Duodenal mucosa (tissue), 2 donors: Measurements from ENCODE around the gene TEX13A.
"Not testable (repeated sequence)": the region's sequence is repeated elsewhere in the genome, so short reads cannot be mapped to it uniquely, and the experiment has no call there.

Experiments used
- H3K27ac ChIP-seq: one replicate; pipeline ENCODE4 v1.7.0; 2013; ENCODE audit warnings: low read depth, low read length
- H3K27me3 ChIP-seq, 2 donors: one replicate each; pipeline ENCODE4 v1.7.0; 2013; ENCODE audit warnings: low read length in 2 of 2, control low read depth in 1 of 2; ENCODE audit not compliant: insufficient read depth in 2 of 2, control insufficient read depth in 1 of 2
- H3K36me3 ChIP-seq, 2 donors: one replicate each; pipeline ENCODE4 v1.7.0; 2013; ENCODE audit warnings: low read length in 2 of 2, control low read depth in 1 of 2; ENCODE audit not compliant: insufficient read depth in 2 of 2, control insufficient read depth in 1 of 2
- H3K4me1 ChIP-seq, 2 donors: one replicate each; pipeline ENCODE4 v1.7.0; 2013; ENCODE audit warnings: low read length in 2 of 2, control low read depth in 1 of 2; ENCODE audit not compliant: insufficient read depth in 2 of 2, control insufficient read depth in 1 of 2
- H3K4me3 ChIP-seq, 2 donors: one replicate each; pipeline ENCODE4 v1.7.0; 2013; ENCODE audit warnings: low read length in 2 of 2, low read depth in 1 of 2
- H3K9ac ChIP-seq, 2 donors: one replicate each; pipeline ENCODE4 v1.7.0; 2013; ENCODE audit warnings: low read length in 2 of 2, low read depth in 1 of 2
- H3K9me3 ChIP-seq, 2 donors: one replicate each; pipeline ENCODE4 v1.7.0; 2013; ENCODE audit warnings: low read length in 2 of 2, control low read depth in 1 of 2; ENCODE audit not compliant: control insufficient read depth in 1 of 2

The TEX13A gene

GRCh38 chrX:105220636-105221035 lies at the start of gene TEX13A:
Gene TEX13A, minus strand, starts transcription at chrX:105220694. Its CDS starts 297 bp downstream, at chrX:105220397.
- Histone ChIP-seq H3K36me3 (no peaks in the 10 kb centered on the region), H3K9me3 (no peaks in the 10 kb centered on the region)

GRCh38 chrX:105269386-105269785 lies 48.9 kb upstream of the TEX13A start:
- no peak overlapping the region for H3K27ac ChIP-seq
- no peak overlapping the region for H3K9ac ChIP-seq
- H3K4me1 ChIP-seq, result no peaks in the 10 kb centered on the region
- no peaks in the 10 kb centered on the region for H3K36me3 ChIP-seq
- no peak overlapping the region for H3K4me3 ChIP-seq
- H3K9me3 ChIP-seq, result no peaks in the 10 kb centered on the region
- H3K27me3 ChIP-seq, result no peaks in the 10 kb centered on the region

More at GRCh38 chrX:105220636-105221035, at the start of gene TEX13A:
- H3K9ac ChIP-seq, result no peak within 1 kb of the TSS
- H3K27ac ChIP-seq, result no peak within 1 kb of the TSS
- no peaks in the 10 kb centered on the region for H3K27me3 ChIP-seq
- no peak within 1 kb of the TSS for H3K4me3 ChIP-seq
- no peaks in the 10 kb centered on the region for H3K4me1 ChIP-seq

GRCh38 chrX:105267167-105267566 lies 46.7 kb upstream of the TEX13A start:
- H3K4me3 ChIP-seq, result no peak overlapping the region
- H3K9ac ChIP-seq, result no peak overlapping the region

GRCh38 chrX:105266456-105266855 lies 46.0 kb upstream of the TEX13A start:
- Histone ChIP-seq H3K27me3 (no peaks in the 10 kb centered on the region), H3K9me3 (no peaks in the 10 kb centered on the region), H3K36me3 (no peaks in the 10 kb centered on the region), H3K9ac (no peak overlapping the region), H3K4me3 (no peak overlapping the region), H3K27ac (no peak overlapping the region), H3K4me1 (no peaks in the 10 kb centered on the region)

More at GRCh38 chrX:105267167-105267566, 46.7 kb upstream of the TEX13A start:
- no peaks in the 10 kb centered on the region for H3K36me3 ChIP-seq
- H3K27me3 ChIP-seq, result no peaks in the 10 kb centered on the region
- H3K27ac ChIP-seq, result no peak overlapping the region
- H3K9me3 ChIP-seq, result no peaks in the 10 kb centered on the region
- H3K4me1 ChIP-seq, result no peaks in the 10 kb centered on the region

DNA sequence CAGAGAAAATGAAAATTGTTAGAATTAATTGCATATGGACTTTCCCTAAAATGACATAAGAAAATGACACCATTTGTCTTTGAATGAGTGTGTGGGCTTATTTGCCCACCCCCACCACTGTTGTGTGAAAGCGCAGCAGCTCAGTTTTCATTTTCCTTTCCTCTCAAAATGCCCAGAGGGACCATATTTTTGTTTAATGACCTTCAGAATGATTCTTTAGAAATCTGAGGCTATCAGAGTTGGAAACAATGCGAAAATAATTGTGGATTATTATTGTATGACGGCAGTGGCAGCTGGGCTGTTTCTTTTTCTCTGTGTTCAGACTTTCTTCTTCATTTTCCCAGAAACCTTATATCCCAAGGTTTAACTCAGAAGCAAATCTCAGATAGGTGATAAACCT lies 44.6 kb upstream of the TEX13A start:
- H3K9ac ChIP-seq, result no peak overlapping the region
- H3K4me1 ChIP-seq, result no peaks in the 10 kb centered on the region
- no peaks in the 10 kb centered on the region for H3K27me3 ChIP-seq
- H3K4me3 ChIP-seq, result no peak overlapping the region
- H3K27ac ChIP-seq, result no peak overlapping the region
- H3K36me3 ChIP-seq, result no peaks in the 10 kb centered on the region
- no peaks in the 10 kb centered on the region for H3K9me3 ChIP-seq

DNA sequence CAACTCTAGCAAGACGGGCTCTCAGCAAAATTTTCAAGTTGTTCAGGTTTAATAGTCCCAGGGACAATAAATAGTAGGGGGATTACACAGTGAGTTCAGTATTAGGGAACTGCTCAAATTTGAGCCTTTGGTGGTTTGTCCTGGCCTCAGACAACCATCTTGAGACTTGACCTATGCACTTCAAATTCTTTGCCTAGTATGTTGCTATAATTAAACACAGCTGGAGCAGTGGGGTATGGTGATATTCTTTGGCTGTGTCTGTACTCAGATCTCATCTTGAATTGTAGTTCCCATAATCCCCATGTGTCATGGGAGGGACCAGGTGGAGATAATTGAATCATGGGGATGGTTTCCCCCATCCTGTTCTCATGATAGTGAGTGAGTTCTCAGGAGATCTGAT lies 43.3 kb upstream of the TEX13A start:
- H3K27me3 ChIP-seq, result no peaks in the 10 kb centered on the region
- H3K36me3 ChIP-seq, result no peaks in the 10 kb centered on the region
- no peaks in the 10 kb centered on the region for H3K4me1 ChIP-seq
- no peak overlapping the region for H3K4me3 ChIP-seq
- no peak overlapping the region for H3K9ac ChIP-seq
- H3K27ac ChIP-seq, result no peak overlapping the region
- no peaks in the 10 kb centered on the region for H3K9me3 ChIP-seq

DNA sequence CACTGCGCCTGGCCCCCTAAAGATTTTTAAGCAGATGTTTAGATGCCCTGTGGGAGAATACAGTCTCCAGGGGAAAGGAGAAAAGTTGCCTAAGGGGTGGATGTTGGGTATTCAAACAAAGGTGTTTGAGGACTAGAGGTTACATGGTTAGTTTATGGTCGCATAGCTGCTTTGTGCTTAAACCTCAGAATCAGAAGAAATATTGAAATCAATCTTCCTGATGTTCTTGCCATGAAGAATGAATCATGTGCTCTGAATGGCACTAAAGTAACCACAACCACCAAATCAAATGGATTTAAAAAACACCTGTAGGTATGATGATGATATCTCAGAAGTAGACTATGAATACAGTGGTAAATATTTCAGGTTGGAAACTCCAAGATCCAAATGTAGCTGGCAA lies 42.7 kb upstream of the TEX13A start:
- Histone ChIP-seq H3K36me3 (no peaks in the 10 kb centered on the region), H3K4me3 (no peak overlapping the region), H3K27ac (no peak overlapping the region), H3K4me1 (no peaks in the 10 kb centered on the region), H3K9me3 (no peaks in the 10 kb centered on the region), H3K27me3 (no peaks in the 10 kb centered on the region), H3K9ac (no peak overlapping the region)

DNA sequence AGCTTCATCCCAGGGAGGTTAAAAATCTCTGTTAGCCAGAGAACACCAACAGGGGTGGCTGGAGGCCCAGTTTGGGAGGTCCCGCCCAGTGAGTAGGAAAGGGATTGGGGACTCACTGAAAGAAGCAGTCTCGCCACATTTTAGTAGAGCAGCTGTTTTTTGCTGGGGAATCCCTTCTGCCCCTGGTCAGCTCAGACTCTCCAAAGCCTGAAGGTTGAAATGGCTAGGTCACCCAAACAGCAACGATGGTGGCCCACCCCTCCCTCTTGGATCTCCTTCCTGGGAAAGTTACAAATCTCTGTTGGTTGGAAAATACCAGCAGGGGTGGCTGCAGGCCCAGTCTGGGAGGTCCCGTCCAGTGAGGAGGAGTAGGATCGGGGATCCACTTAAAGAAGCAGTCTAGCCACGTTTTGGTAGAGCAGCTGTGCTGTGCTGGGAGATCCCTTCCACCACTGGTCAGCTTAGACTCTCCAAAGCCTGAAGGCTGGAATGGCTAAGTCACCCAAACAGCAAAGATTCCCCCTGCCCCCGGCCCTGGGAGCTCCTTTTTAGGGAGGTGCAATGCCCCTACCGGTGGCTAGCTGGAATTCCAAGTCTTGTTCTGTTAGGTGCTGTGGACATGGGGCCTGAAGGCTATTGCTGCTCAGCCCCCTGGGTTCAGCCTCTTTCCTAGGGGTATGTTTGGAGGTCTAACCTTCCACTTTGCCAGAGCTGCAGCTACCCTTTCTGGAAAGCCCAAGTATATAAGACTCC lies 40.0 kb upstream of the TEX13A start:
- H3K27me3 ChIP-seq, result no peaks in the 10 kb centered on the region
- no peak overlapping the region for H3K4me3 ChIP-seq
- H3K27ac ChIP-seq, result no peak overlapping the region
- H3K9ac ChIP-seq, result no peak overlapping the region
- no peaks in the 10 kb centered on the region for H3K4me1 ChIP-seq
- H3K36me3 ChIP-seq, result no peaks in the 10 kb centered on the region
- H3K9me3 ChIP-seq, result no peaks in the 10 kb centered on the region

DNA sequence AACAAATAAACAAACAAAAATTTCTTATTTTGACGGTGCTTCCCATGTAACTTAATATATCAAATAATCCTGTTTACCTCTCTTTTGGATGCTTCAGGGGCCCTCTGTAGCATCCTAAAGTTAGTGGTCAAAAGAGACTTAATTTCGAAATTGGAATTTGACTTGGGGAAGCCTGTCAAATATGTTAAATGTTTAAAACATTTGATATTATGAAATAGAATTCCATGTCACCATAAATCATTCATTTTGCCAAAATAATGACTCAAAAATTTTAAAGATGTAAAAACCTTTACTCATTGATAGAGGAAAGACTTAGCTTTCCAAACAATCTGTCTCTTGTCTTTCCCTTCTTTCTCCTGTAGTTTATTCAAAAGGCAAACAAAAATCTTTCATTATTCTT lies 20.6 kb upstream of the TEX13A start:
- Histone ChIP-seq H3K9me3 (no peaks in the 10 kb centered on the region), H3K27me3 (no peaks in the 10 kb centered on the region), H3K27ac (no peak overlapping the region), H3K4me3 (no peak overlapping the region), H3K36me3 (no peaks in the 10 kb centered on the region), H3K9ac (no peak overlapping the region), H3K4me1 (no peaks in the 10 kb centered on the region)

- H3K4me1 ChIP-seq, H3K4me3 ChIP-seq, H3K9ac ChIP-seq, H3K27ac ChIP-seq, H3K9me3 ChIP-seq, H3K36me3 ChIP-seq, H3K27me3 ChIP-seq: not testable (repeated sequence)
Observed at GRCh38 chrX:105237407-105237806, 16.9 kb upstream of the TEX13A start.
